Measurements from ENCODE around the gene NXPH3. TPM values are rescaled to one million over a fixed set of nuclear protein-coding genes. Genes with fewer than 3 reads are reported as not detected.

The NXPH3 gene
- total and polyA plus RNA-seq, 9 of the 15 experiments (the other 6 are each of a cell fraction or from before 2014, with no cell fraction given), result 0.04 to 0.27 (median 0.07) TPM; not detected in 2

DNA sequence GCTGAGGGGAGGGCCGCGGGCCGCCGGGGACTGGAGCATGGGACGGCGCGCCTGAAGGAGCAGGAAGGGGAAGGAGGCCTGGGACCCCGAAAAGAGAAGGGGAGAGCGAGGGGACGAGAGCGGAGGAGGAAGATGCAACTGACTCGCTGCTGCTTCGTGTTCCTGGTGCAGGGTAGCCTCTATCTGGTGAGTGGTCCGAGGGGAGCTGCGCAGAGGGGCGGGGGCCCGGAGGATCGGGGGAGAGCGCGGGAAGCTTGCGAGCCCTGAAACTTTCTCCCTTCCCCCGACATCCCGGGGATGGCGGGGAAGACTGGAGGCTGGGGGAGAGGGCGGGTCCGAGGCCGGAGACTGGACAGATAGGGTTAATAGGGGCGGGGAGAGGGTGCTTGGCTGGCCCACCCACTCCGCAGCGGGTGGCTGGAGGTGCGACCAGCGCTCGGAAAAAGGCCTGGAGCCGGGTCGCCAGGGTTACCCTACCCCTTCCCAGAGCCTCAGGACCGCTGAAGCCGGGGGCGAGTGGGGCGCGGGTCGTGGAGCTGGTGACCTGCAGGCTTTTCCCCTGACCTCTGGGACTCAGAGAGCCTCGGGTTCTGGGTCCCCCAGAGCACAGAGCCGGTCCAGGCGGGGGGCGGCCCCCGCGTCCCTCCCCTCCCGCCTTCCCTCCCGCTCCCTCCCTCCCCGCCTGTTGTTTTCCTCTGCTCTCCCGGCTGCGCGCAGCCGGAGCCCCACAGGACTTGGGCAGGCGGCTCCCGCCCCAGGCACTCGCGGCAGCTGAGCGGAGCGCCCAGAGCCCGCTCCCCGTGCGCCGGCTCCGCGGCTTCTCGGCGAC, 631 bp downstream of the NXPH3 start (continued):
- TF ChIP-seq, protein P1, sequence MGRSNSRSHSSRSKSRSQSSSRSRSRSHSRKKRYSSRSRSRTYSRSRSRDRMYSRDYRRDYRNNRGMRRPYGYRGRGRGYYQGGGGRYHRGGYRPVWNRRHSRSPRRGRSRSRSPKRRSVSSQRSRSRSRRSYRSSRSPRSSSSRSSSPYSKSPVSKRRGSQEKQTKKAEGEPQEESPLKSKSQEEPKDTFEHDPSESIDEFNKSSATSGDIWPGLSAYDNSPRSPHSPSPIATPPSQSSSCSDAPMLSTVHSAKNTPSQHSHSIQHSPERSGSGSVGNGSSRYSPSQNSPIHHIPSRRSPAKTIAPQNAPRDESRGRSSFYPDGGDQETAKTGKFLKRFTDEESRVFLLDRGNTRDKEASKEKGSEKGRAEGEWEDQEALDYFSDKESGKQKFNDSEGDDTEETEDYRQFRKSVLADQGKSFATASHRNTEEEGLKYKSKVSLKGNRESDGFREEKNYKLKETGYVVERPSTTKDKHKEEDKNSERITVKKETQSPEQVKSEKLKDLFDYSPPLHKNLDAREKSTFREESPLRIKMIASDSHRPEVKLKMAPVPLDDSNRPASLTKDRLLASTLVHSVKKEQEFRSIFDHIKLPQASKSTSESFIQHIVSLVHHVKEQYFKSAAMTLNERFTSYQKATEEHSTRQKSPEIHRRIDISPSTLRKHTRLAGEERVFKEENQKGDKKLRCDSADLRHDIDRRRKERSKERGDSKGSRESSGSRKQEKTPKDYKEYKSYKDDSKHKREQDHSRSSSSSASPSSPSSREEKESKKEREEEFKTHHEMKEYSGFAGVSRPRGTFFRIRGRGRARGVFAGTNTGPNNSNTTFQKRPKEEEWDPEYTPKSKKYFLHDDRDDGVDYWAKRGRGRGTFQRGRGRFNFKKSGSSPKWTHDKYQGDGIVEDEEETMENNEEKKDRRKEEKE (IDR thresholded peaks at IDR 0.05; ENCODE audit: borderline replicate concordance in 1 of 2, control insufficient read depth in 1 of 2, low read depth in 2 of 2, low read length in 1 of 2), result no peak
- no peak for TF ChIP-seq ZNF75A (CRISPR knock-in tag; IDR thresholded peaks at IDR 0.05)
- no peak for TF ChIP-seq ZFP1 (CRISPR knock-in tag; IDR thresholded peaks at IDR 0.05)
- TF ChIP-seq NRF1 (conservative IDR thresholded peaks at IDR 0.05 in 1 of 2, IDR thresholded peaks at IDR 0.05 in 1 of 2), result peak; percentile 19 to 39; a peak in 2 of 4 replicates
- TF ChIP-seq, protein P2, sequence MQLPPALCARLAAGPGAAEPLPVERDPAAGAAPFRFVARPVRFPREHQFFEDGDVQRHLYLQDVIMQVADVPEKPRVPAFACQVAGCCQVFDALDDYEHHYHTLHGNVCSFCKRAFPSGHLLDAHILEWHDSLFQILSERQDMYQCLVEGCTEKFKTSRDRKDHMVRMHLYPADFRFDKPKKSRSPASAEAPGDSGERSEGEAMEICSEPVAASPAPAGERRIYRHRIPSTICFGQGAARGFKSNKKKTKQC (CRISPR knock-in tag; IDR thresholded peaks at IDR 0.05), result 0 out of 2 replicates have a peak, but pooled peaks have one; percentile 8
- no peak for TF ChIP-seq JUNB (CRISPR knock-in tag; conservative IDR thresholded peaks at IDR 0.05)
- no peak for TF ChIP-seq BRD9 (IDR thresholded peaks at IDR 0.05; ENCODE audit: low read depth, partially characterized antibody)
- TF ChIP-seq, protein P3, sequence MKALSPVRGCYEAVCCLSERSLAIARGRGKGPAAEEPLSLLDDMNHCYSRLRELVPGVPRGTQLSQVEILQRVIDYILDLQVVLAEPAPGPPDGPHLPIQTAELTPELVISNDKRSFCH (CRISPR knock-in tag; IDR thresholded peaks at IDR 0.05), result no peak
- TF ChIP-seq, protein P3 (tag; IDR thresholded peaks at IDR 0.05), result no peak
- TF ChIP-seq MAFK (IDR thresholded peaks at IDR 0.05; ENCODE audit: low read length), result no peak
- peak; percentile 19 for TF ChIP-seq HMGN3 (IDR thresholded peaks at IDR 0.05; ENCODE audit: borderline replicate concordance, extremely low read depth, insufficient read length, low read depth, low read length)
- TF ChIP-seq, protein P4, sequence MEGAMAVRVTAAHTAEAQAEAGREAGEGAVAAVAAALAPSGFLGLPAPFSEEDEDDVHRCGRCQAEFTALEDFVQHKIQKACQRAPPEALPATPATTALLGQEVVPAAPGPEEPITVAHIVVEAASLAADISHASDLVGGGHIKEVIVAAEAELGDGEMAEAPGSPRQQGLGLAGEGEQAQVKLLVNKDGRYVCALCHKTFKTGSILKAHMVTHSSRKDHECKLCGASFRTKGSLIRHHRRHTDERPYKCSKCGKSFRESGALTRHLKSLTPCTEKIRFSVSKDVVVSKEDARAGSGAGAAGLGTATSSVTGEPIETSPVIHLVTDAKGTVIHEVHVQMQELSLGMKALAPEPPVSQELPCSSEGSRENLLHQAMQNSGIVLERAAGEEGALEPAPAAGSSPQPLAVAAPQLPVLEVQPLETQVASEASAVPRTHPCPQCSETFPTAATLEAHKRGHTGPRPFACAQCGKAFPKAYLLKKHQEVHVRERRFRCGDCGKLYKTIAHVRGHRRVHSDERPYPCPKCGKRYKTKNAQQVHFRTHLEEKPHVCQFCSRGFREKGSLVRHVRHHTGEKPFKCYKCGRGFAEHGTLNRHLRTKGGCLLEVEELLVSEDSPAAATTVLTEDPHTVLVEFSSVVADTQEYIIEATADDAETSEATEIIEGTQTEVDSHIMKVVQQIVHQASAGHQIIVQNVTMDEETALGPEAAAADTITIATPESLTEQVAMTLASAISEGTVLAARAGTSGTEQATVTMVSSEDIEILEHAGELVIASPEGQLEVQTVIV (CRISPR knock-in tag; IDR thresholded peaks at IDR 0.05; ENCODE audit: borderline replicate concordance), result no peak
- peak; percentile 27 for TF ChIP-seq FIP1L1 (IDR thresholded peaks at IDR 0.05; ENCODE audit: low read depth, low read length, poor library complexity, severe bottlenecking)
- TF ChIP-seq, protein P5, sequence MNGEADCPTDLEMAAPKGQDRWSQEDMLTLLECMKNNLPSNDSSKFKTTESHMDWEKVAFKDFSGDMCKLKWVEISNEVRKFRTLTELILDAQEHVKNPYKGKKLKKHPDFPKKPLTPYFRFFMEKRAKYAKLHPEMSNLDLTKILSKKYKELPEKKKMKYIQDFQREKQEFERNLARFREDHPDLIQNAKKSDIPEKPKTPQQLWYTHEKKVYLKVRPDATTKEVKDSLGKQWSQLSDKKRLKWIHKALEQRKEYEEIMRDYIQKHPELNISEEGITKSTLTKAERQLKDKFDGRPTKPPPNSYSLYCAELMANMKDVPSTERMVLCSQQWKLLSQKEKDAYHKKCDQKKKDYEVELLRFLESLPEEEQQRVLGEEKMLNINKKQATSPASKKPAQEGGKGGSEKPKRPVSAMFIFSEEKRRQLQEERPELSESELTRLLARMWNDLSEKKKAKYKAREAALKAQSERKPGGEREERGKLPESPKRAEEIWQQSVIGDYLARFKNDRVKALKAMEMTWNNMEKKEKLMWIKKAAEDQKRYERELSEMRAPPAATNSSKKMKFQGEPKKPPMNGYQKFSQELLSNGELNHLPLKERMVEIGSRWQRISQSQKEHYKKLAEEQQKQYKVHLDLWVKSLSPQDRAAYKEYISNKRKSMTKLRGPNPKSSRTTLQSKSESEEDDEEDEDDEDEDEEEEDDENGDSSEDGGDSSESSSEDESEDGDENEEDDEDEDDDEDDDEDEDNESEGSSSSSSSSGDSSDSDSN (IDR thresholded peaks at IDR 0.05; ENCODE audit: borderline replicate concordance in 1 of 2, low read depth in 2 of 2, low read length in 2 of 2), result peak in 1 of 2 experiments; percentile 39; a peak in 1 of 4 replicates
- no peak for TF ChIP-seq POLR2AphosphoS2 (IDR thresholded peaks at IDR 0.05; ENCODE audit: low read length)
- no peak for TF ChIP-seq FOXM1 (IDR thresholded peaks at IDR 0.05; ENCODE audit: low read depth)
- no peak for TF ChIP-seq FOXM1 (CRISPR knock-in tag; IDR thresholded peaks at IDR 0.05; ENCODE audit: low read depth)

Data from K562 (cell line).